IMR-90 (cell line): ENCODE data around the gene PRR5L.

Experiments used
- BHLHE40 ChIP-seq: fragments of 150-350 bp; IDR thresholded peaks from 2 replicates; pipeline ENCODE4 v1.6.1; 2016; ENCODE audit warnings: mild to moderate bottlenecking, low read depth, low read length
- MXI1 ChIP-seq: IDR thresholded peaks from 2 replicates; pipeline ENCODE4 v1.6.1; 2012; ENCODE audit warnings: low read depth, mild to moderate bottlenecking, low read length, moderate library complexity, borderline replicate concordance
- POLR2A ChIP-seq: IDR thresholded peaks from 2 replicates; pipeline ENCODE4 v1.6.1; 2012; ENCODE audit warnings: mild to moderate bottlenecking, low read depth, low read length
- RAD21 ChIP-seq: IDR thresholded peaks from 2 replicates; pipeline ENCODE4 v1.6.1; 2012; ENCODE audit warnings: low read length, improper control_type of control experiment
- RCOR1 ChIP-seq: IDR thresholded peaks from 2 replicates; pipeline ENCODE4 v1.6.1; 2012; ENCODE audit warnings: mild to moderate bottlenecking, low read length, improper control_type of control experiment; ENCODE audit not compliant: insufficient replicate concordance
- USF2 ChIP-seq: fragments of 150-350 bp; IDR thresholded peaks from 2 replicates; pipeline ENCODE4 v1.6.1; 2017; ENCODE audit warnings: mild to moderate bottlenecking, antibody characterized with exemption, low read length, low read depth
- TF ChIP-seq, protein P1 (sequence below): conservative IDR thresholded peaks from 2 replicates; pipeline ENCODE4 v1.5.1; 2012; ENCODE audit warnings: mild to moderate bottlenecking, low read depth, low read length, improper control_type of control experiment

- TF ChIP-seq, protein P1, sequence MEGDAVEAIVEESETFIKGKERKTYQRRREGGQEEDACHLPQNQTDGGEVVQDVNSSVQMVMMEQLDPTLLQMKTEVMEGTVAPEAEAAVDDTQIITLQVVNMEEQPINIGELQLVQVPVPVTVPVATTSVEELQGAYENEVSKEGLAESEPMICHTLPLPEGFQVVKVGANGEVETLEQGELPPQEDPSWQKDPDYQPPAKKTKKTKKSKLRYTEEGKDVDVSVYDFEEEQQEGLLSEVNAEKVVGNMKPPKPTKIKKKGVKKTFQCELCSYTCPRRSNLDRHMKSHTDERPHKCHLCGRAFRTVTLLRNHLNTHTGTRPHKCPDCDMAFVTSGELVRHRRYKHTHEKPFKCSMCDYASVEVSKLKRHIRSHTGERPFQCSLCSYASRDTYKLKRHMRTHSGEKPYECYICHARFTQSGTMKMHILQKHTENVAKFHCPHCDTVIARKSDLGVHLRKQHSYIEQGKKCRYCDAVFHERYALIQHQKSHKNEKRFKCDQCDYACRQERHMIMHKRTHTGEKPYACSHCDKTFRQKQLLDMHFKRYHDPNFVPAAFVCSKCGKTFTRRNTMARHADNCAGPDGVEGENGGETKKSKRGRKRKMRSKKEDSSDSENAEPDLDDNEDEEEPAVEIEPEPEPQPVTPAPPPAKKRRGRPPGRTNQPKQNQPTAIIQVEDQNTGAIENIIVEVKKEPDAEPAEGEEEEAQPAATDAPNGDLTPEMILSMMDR, result no peak
- no peak for TF ChIP-seq POLR2A
- no peak for TF ChIP-seq BHLHE40
- TF ChIP-seq RAD21, result no peak
- TF ChIP-seq MXI1, result no peak
- TF ChIP-seq USF2, result no peak
- TF ChIP-seq RCOR1, result no peak
Observed at GRCh38 chr11:36452961-36453360, 156.9 kb downstream of the PRR5L start.
